RWPE2 (cell line): Measurements from ENCODE around the gene PCSK6.

Experiments
- ATAC-seq: fragments of 200-7000 bp; cut with Tn5 transposase; 3 replicates; pipeline ENCODE4 v1.9.1; 2021; ENCODE audit warnings: low read depth
- DNase-seq: peaks from one replicate; pipeline ENCODE4 v3.0.0-alpha.2; 2020; ENCODE audit warnings: low spot score
- H3K27ac ChIP-seq: fragments of 450-650 bp; 2 replicates; pipeline ENCODE4 v1.5.1; 2017; ENCODE audit warnings: mild to moderate bottlenecking; ENCODE audit not compliant: poor library complexity, severe bottlenecking
- H3K27me3 ChIP-seq: fragments of 250-450 bp; sonication (Bioruptor Pico); 2 replicates; pipeline ENCODE4 v1.5.1; 2021; ENCODE audit warnings: mild to moderate bottlenecking, moderate library complexity; ENCODE audit not compliant: insufficient read depth, poor library complexity, severe bottlenecking
- H3K36me3 ChIP-seq: fragments of 250-450 bp; sonication (Bioruptor Pico); 2 replicates; pipeline ENCODE4 v1.5.1; 2020; ENCODE audit warnings: low read depth, mild to moderate bottlenecking, moderate library complexity
- H3K4me1 ChIP-seq: fragments of 250-450 bp; sonication (Bioruptor Pico); 2 replicates; pipeline ENCODE4 v1.5.1; 2021; ENCODE audit warnings: mild to moderate bottlenecking, moderate library complexity; ENCODE audit not compliant: insufficient read depth, poor library complexity, severe bottlenecking
- H3K4me3 ChIP-seq: fragments of 250-450 bp; sonication (Bioruptor Pico); 2 replicates; pipeline ENCODE4 v1.5.1; 2021; ENCODE audit warnings: mild to moderate bottlenecking, moderate library complexity; ENCODE audit not compliant: severe bottlenecking
- H3K9me3 ChIP-seq: fragments of 250-450 bp; sonication (Bioruptor Pico); 2 replicates; pipeline ENCODE4 v1.5.1; 2021; ENCODE audit warnings: mild to moderate bottlenecking, moderate library complexity; ENCODE audit not compliant: severe bottlenecking
- TF ChIP-seq, protein P1 (sequence below): fragments of 450-650 bp; IDR thresholded peaks from one replicate; pipeline ENCODE4 v1.5.1; 2017; ENCODE audit warnings: mild to moderate bottlenecking, moderate library complexity; ENCODE audit not compliant: poor library complexity, severe bottlenecking

Gene PCSK6

DNA sequence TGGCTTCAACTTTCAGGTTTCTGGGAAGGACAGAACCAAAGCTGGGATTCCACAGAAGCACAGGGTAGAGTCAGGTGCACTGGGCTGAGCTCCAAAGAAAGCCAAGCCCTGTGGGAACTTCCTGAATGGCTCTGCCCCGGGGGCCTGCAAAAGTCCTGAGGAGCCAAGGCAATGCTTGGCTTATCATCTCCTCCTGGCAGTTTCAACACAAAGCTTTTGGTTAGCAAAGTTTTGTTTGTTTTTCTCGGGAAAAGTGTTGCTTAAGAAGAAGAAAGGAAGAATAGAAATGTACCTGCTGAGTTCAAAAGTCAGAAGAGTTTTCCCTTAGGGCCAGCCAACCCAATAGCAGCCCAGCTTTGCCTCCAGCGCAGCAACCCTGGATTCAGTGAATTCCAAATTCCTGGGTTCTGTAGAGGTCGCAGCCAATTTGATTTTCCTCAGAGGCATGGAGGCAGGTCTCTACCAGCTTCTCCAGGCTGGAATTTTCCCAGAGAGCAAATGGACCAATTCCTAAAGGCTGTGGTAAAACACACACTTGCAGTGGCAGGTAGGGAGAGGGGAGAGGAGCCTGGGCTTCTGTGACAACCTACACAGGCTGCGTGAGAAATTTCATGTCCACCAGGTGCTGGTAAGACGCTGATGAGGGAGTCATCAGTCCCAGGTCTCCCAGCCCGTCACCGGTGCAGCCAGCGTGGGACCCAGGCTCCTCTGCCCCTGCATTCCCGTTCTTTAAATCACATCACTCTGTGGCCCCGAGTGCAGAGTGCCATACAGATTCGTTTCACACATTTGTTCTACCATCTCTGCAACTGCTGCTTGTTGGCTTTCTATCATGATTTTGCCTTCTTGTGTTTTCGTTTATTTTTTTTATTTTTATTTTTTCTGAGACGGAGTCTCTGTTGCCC lies 140.2 kb downstream of the PCSK6 start:
- TF ChIP-seq, protein P1, sequence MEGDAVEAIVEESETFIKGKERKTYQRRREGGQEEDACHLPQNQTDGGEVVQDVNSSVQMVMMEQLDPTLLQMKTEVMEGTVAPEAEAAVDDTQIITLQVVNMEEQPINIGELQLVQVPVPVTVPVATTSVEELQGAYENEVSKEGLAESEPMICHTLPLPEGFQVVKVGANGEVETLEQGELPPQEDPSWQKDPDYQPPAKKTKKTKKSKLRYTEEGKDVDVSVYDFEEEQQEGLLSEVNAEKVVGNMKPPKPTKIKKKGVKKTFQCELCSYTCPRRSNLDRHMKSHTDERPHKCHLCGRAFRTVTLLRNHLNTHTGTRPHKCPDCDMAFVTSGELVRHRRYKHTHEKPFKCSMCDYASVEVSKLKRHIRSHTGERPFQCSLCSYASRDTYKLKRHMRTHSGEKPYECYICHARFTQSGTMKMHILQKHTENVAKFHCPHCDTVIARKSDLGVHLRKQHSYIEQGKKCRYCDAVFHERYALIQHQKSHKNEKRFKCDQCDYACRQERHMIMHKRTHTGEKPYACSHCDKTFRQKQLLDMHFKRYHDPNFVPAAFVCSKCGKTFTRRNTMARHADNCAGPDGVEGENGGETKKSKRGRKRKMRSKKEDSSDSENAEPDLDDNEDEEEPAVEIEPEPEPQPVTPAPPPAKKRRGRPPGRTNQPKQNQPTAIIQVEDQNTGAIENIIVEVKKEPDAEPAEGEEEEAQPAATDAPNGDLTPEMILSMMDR = no peak
- Histone ChIP-seq H3K4me3 (no peak overlapping the region), H3K4me1 (peaks cover 14% of the 10 kb centered on the region), H3K9me3 (no peaks in the 10 kb centered on the region), H3K27ac (peak overlapping the region; percentile 3), H3K36me3 (no peaks in the 10 kb centered on the region), H3K27me3 (no peaks in the 10 kb centered on the region)
- ATAC-seq (peak; percentile 97), DNase-seq (no peak)

DNA sequence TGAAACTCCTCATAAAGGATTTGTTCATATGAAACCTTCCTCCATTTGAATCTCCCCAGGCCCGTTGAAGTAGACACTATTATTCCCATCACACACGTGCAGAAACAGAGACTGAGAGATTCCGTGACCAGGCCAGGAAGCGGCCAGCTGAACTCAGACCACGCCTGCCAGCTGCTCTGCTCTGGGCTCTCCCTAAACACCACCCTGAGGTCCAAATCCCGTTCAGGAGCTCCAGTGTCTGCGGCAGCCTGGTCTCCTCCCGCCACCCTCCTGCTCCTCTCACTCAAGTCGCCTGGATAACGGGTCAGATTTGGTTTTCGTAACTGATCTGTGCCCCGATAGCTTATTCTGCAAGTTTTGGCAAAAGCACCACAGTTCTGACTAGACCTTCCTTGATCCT lies 140.9 kb downstream of the PCSK6 start:
- DNase-seq = no peak
- no peak; the same call in 2 of the 3 replicates for ATAC-seq
- TF ChIP-seq, protein P1 = no peak
- no peaks in the 10 kb centered on the region for H3K27me3 ChIP-seq
- H3K36me3 ChIP-seq = no peaks in the 10 kb centered on the region
- H3K4me3 ChIP-seq = no peak overlapping the region
- peaks cover 14% of the 10 kb centered on the region for H3K4me1 ChIP-seq
- no peak overlapping the region for H3K27ac ChIP-seq
- H3K9me3 ChIP-seq = no peaks in the 10 kb centered on the region

DNA sequence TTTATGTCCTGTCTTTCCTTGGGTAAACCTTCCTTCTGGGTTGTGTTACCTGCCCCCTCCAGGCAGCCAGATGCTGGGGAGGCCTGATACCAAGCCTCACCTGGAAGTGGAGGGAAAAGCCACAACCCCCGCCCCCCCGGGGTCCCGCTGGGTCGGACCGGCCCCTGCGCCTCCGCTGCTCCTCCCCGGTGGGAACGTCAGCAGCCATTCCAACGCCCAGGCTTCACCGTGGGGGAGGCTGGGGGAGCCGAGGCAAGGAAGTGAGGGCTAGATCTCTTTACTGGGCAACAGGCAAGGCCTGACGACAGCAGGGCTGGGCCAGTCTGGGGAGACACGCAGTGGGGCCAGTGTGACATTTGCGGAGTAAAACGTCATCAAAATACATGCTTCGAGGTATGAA lies 141.5 kb downstream of the PCSK6 start:
- H3K4me3 ChIP-seq = no peak overlapping the region
- DNase-seq (no peak), ATAC-seq (no peak)
- H3K27ac ChIP-seq = no peak overlapping the region
- TF ChIP-seq, protein P1 = no peak
- H3K27me3 ChIP-seq = no peaks in the 10 kb centered on the region
- H3K36me3 ChIP-seq = no peaks in the 10 kb centered on the region
- H3K4me1 ChIP-seq = peaks cover 14% of the 10 kb centered on the region
- H3K9me3 ChIP-seq = no peaks in the 10 kb centered on the region

DNA sequence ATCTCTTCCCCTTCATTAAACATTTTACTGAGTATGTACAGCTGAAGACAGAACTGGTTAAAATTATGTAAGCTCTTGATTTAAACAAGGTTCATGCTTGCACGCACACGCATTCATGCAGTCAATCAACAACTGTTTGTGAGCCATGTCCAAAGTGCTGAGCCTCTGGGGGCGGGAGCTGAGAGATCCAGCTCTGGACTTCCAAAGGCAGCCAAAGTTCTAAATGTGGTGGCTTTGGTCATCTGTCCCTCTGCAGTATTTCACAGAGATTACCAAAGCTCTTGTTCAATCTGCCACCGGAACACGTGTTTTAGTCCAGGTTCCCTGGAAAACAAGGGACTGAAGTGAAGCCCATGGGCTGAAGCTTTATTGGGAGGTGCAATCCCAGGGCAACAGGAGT lies 142.1 kb downstream of the PCSK6 start:
- Histone ChIP-seq H3K4me3 (no peak overlapping the region), H3K9me3 (no peaks in the 10 kb centered on the region), H3K36me3 (no peaks in the 10 kb centered on the region), H3K27ac (no peak overlapping the region), H3K27me3 (no peaks in the 10 kb centered on the region), H3K4me1 (peaks cover 14% of the 10 kb centered on the region)
- DNase-seq = no peak
- no peak for ATAC-seq
- TF ChIP-seq, protein P1 = no peak

DNA sequence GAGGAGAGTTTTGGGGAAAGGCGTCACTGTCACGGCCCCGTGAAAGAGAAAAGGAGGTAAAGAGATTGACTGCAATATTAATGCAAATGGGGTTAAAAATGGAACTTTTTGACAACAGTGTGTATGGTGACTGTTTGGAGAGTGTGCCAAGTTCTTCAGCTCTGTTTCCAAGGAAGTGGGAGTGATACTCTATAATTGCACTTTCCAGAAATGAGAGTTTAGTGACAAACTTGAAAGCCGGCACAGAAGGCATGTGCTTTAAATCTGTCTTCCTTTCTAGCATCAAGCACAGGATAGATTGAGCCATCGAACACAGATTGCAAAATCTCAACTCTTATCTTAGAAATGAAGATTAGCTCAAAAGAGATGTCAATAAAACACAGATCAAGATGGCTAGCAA lies 142.6 kb downstream of the PCSK6 start:
- Histone ChIP-seq H3K27ac (no peak overlapping the region), H3K4me3 (no peak overlapping the region), H3K9me3 (no peaks in the 10 kb centered on the region), H3K27me3 (no peaks in the 10 kb centered on the region), H3K36me3 (no peaks in the 10 kb centered on the region), H3K4me1 (peaks cover 14% of the 10 kb centered on the region)
- ATAC-seq (no peak), DNase-seq (no peak)
- TF ChIP-seq, protein P1 = no peak
